GM12864 (cell line): ENCODE data around the gene DLL3.

ENCODE experiments used
- DNase-seq: peaks from one replicate; pipeline ENCODE4 v3.0.0-alpha.2; 2011; ENCODE audit warnings: low read depth
- H3K4me3 ChIP-seq: 2 replicates; pipeline ENCODE4 v1.5.1; 2011; ENCODE audit warnings: mild to moderate bottlenecking, low read depth, low read length, control low read depth
- TF ChIP-seq, protein P1 (sequence below): IDR thresholded peaks from 2 replicates; pipeline ENCODE4 v1.5.1; 2011; ENCODE audit warnings: low read depth, mild to moderate bottlenecking, moderate library complexity, low read length, control low read depth, inconsistent platforms; ENCODE audit errors: missing control alignments

DLL3 gene

DNA sequence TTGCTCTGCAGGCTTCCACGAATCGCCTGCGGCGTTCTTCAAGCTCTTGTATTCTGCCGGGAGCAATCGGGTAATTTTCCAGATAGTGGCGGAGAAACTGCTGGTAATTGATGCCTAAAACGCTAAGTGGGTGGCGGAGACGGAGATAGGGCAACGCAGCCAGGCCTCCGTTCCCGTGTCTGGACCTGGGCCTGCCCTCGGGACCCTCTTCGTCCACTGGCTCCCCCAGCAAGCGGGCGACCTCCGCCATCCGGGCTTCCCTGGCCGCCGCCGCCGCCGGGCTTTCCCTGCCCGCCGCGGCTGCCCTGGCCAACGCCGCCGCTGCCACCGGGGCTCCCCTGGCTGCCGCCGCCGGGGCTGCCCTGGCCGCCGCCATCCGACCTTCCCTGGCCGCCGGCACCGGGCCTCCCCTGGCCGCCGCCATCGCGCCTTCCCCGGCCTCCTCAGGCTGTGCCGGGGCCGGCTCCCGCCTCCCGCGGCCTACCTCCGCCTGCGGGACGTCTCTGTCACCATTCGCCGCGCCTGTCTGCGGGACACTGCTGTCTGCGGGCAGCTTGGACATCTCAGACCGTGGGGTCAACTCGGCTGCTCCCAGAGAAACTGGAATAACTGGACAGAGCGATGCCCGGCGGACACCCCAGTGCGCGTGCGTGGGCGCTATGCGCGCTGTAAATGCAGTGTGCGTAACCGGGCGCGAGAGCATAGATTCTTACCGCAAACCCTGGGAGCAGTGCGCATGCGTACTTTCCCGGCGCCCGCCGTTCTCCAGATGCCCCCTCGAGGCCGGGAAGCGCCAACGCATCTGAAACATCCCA lies 41.0 kb downstream of the DLL3 start, which contains the start of gene EID2:
EID2 (minus strand) TSS at position 644 of the 815 bp plus-strand sequence; CDS start at position 562, 82 bp downstream.
- H3K4me3 ChIP-seq = peak within 1 kb of the TSS; percentile 88
- TF ChIP-seq, protein P1, sequence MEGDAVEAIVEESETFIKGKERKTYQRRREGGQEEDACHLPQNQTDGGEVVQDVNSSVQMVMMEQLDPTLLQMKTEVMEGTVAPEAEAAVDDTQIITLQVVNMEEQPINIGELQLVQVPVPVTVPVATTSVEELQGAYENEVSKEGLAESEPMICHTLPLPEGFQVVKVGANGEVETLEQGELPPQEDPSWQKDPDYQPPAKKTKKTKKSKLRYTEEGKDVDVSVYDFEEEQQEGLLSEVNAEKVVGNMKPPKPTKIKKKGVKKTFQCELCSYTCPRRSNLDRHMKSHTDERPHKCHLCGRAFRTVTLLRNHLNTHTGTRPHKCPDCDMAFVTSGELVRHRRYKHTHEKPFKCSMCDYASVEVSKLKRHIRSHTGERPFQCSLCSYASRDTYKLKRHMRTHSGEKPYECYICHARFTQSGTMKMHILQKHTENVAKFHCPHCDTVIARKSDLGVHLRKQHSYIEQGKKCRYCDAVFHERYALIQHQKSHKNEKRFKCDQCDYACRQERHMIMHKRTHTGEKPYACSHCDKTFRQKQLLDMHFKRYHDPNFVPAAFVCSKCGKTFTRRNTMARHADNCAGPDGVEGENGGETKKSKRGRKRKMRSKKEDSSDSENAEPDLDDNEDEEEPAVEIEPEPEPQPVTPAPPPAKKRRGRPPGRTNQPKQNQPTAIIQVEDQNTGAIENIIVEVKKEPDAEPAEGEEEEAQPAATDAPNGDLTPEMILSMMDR = peak; percentile 82
- peak; percentile 82 for DNase-seq

DNA sequence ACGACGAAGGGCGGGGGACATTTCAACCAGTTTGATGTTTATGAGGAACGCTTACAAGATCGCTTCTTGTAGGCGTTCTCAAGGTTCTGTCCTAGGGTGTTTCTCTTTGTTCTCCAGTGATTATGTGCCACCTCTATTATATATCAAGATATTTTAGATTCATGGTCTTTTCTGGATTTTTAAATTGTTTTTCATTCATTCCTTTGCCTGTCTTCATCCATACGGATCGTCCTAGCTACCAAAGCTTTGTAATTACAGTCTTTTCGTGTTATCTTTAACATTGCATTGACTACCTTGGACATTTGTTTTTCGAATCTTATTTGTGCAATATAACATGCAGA lies 41.6 kb downstream of the DLL3 start:
- no peak overlapping the region; the same call in 1 of the 2 replicates for H3K4me3 ChIP-seq
- DNase-seq = no peak
- TF ChIP-seq, protein P1 = no peak

DNA sequence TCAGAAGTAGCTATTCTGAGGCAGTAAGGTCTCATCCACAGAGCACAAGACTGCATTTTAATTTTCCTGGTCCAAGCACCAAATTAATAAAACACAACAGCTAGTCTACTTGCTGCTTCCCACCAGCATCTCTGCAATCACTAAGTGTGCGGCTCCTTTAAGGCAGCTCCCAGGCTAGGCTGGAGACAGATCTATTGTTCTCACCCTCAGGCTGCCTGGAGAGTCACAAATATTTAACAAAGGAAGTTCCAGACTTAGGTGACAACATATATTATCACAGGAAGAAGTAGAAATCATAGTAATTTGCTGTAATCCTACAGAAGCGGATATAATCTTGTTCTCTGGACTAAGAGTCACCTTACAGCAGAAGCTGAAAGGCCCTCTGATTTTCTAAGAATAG lies 43.5 kb downstream of the DLL3 start:
- TF ChIP-seq, protein P1 = no peak
- no peak for DNase-seq
- H3K4me3 ChIP-seq = no peak overlapping the region

DNA sequence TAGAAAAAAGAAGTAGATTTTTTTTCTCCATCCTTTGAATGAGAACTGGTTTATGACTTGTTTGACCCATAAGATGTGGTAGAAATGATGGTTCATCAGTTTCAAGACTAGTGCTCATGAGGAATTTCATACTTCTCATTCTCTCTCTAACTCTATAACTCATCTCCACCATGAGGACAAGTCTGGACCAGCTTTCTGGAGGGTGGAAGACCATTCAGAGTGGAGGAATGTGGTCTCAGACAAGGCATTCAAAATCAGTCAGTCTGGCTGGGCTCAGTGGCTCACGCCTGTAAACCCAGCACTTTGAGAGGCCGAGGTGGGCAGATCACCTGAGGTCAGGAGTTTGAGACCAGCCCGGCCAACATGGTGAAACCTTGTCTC lies 44.7 kb downstream of the DLL3 start:
- TF ChIP-seq, protein P1 = no peak
- no peak for DNase-seq
- H3K4me3 ChIP-seq = no peak overlapping the region

DNA sequence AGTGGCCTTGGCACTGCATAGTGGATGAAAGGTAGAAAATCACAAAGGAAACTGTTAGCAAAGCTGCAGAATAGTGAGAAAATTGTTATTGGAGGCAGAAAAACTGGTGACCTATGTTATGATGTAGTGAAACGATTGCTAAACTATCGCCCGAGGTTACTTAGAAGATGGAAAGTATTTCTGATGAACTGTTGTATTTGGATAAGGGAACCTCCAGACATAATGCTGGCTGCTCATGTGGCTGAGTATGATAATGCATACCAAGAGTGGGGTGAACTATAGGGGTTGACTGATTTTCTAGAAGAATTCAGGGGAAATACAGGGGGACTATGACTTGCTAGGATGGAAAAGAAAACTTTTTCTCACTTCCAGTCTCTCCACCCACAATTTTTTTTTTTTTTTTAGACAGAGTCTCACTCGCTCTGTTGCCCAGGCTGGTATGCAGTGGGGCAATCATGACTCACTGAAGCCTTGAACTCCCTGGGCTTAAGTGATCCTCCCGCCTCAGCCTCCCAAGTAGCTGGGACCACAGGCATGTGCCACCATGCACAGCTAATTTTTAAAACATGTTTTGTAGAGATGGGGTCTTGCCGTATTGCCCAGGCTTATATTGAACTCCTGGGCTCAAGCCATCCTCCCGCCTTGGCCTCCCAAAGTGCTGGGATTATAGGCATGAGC lies 45.6 kb downstream of the DLL3 start:
- H3K4me3 ChIP-seq = no peak overlapping the region
- no peak for DNase-seq
- TF ChIP-seq, protein P1 = no peak

DNA sequence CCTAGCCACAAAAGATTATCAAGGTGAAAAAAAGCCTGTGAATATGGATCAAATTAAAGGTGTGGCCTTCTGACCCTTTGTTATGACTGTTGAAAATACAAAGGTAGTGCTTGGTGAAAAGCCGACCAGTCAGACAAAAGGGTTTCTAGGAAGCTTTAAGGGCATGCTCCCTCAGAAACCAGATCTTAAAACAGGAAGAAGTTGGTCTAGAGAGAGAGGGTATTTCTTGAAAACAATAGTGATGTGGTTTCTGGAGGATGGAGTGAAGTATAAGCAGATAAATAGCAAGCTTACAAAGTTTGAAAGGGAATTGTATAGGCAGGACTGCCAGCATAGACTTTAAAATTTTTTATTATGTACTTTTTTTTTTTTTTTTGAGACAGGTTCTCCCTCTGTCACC lies 46.2 kb downstream of the DLL3 start:
- DNase-seq = no peak
- H3K4me3 ChIP-seq = no peak overlapping the region
- TF ChIP-seq, protein P1 = no peak

DNA sequence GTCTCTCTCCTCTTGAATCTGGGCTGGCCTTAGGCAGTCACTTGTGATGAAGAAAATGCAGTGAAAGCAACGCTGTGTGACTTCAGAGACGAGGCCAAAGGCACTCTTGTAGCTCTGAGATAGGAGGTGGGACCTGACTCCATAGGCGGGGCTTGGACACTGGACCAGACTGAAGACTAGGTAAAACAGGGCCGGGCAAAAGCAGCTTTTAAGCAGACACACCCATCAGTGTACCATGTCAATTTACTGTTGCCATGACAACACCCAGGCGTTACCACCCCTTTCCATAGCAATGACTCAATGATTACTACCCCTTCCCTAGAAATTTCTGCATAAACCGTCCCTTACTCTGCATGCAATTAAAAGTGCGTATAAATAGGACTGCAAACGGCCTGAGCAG lies 47.9 kb downstream of the DLL3 start:
- DNase-seq = no peak
- no peak overlapping the region for H3K4me3 ChIP-seq
- TF ChIP-seq, protein P1 = no peak
